NCI-H2081 treated with DMSO at 0.1 percent for 48 hours (cell line): ENCODE results near the gene FNDC1.
"Not testable (repeated sequence)": the region's sequence is repeated elsewhere in the genome, so short reads cannot be mapped to it uniquely, and the experiment has no call there.

Experiments
- DNase-seq: peaks from one replicate; lab custom pipeline; 2025; lab: John Stamatoyannopoulos, UW

Gene FNDC1

GRCh38 chr6:159259441-159260125 lies 90.4 kb downstream of the FNDC1 start:
- DNase-seq = no peak

- DNase-seq = no peak
These were observed 91.0 kb downstream of the FNDC1 start for GRCh38 chr6:159260208-159260607.

- DNase-seq = no peak
These were observed 92.8 kb downstream of the FNDC1 start for GRCh38 chr6:159261995-159262394.

GRCh38 chr6:159262586-159262985 lies 93.4 kb downstream of the FNDC1 start:
- DNase-seq = no peak

GRCh38 chr6:159267165-159267564 lies 98.0 kb downstream of the FNDC1 start:
- no peak for DNase-seq

- DNase-seq = no peak
These were observed 99.3 kb downstream of the FNDC1 start for GRCh38 chr6:159268511-159268910.

- DNase-seq = no peak
These were observed 102.1 kb downstream of the FNDC1 start for GRCh38 chr6:159271257-159271656.

- no peak for DNase-seq
These were observed 109.4 kb downstream of the FNDC1 start for GRCh38 chr6:159278626-159279025.

- DNase-seq = no peak
These were observed 110.6 kb downstream of the FNDC1 start for GRCh38 chr6:159279790-159280277.

- no peak for DNase-seq
These were observed 113.2 kb downstream of the FNDC1 start for GRCh38 chr6:159282421-159282820.

GRCh38 chr6:159284661-159285060 lies 115.5 kb downstream of the FNDC1 start:
- DNase-seq = not testable (repeated sequence)

GRCh38 chr6:159298840-159299239 lies 129.6 kb downstream of the FNDC1 start:
- no peak for DNase-seq

GRCh38 chr6:159299566-159299965 lies 130.4 kb downstream of the FNDC1 start:
- DNase-seq = no peak

- no peak for DNase-seq
These were observed 132.1 kb downstream of the FNDC1 start for GRCh38 chr6:159301277-159301676.

GRCh38 chr6:159301810-159302593 lies 132.8 kb downstream of the FNDC1 start:
- DNase-seq = no peak

GRCh38 chr6:159302594-159302992 lies 133.4 kb downstream of the FNDC1 start:
- no peak for DNase-seq

GRCh38 chr6:159303159-159303558 lies 134.0 kb downstream of the FNDC1 start:
- DNase-seq = no peak

- DNase-seq = no peak
These were observed 134.6 kb downstream of the FNDC1 start for GRCh38 chr6:159303784-159304183.

- no peak for DNase-seq
These were observed 135.4 kb downstream of the FNDC1 start for GRCh38 chr6:159304641-159305040.

GRCh38 chr6:159305159-159305558 lies 136.0 kb downstream of the FNDC1 start:
- DNase-seq = no peak

- no peak for DNase-seq
These were observed 136.8 kb downstream of the FNDC1 start for GRCh38 chr6:159305804-159306537.

- no peak for DNase-seq
These were observed 138.1 kb downstream of the FNDC1 start for GRCh38 chr6:159307246-159307790.
